Common myeloid progenitor, CD34-positive (primary cell): Measurements from ENCODE around the gene MAP4K4.

Experiments used
- CTCF ChIA-PET: fragments of 350-600 bp; sonication (Branson Sonifier 250); formaldehyde crosslinking; loops from one replicate; lab custom pipeline; 2021; ENCODE audit warnings: antibody characterized with exemption; lab: Charles Lee
- POLR2A ChIA-PET: fragments of 350-600 bp; sonication (Branson Sonifier 250); formaldehyde crosslinking; loops from one replicate; lab custom pipeline; 2021; ENCODE audit warnings: antibody characterized with exemption; lab: Charles Lee
- DNase-seq, 3 donors: peaks; one replicate each; pipeline versions ENCODE4 v3.0.0 to v3.0.0-alpha.2; 2013
- H3K27ac ChIP-seq, 2 experiments: 1 replicate in 1 of 2; 2 replicates in 1 of 2; pipeline ENCODE4 v1.7.0; 2013; ENCODE audit warnings: inconsistent platforms in 2 of 2, low read length in 2 of 2, mild to moderate bottlenecking in 2 of 2, low read depth in 1 of 2, moderate library complexity in 1 of 2; ENCODE audit not compliant: severe bottlenecking in 2 of 2, insufficient read depth in 1 of 2, poor library complexity in 1 of 2
- H3K27me3 ChIP-seq, 5 experiments: replicated peaks in 2 of 5; 1 replicate in 3 of 5; 2 replicates in 2 of 5; pipeline versions ENCODE4 v1.6.1 to v1.7.0; 2013; ENCODE audit warnings: low read length in 4 of 5, mild to moderate bottlenecking in 2 of 5, moderate library complexity in 2 of 5, inconsistent platforms in 1 of 5; ENCODE audit not compliant: insufficient read depth in 5 of 5, control insufficient read depth in 4 of 5
- H3K36me3 ChIP-seq, 4 experiments: 1 replicate in 2 of 4; 2 replicates in 2 of 4; pipeline versions ENCODE4 v1.6.1 to v1.7.0; 2013; ENCODE audit warnings: low read length in 3 of 4, control low read depth in 1 of 4, mild to moderate bottlenecking in 1 of 4; ENCODE audit not compliant: control insufficient read depth in 4 of 4, insufficient read depth in 4 of 4
- H3K4me1 ChIP-seq, 4 experiments: 1 replicate in 3 of 4; 2 replicates in 1 of 4; pipeline versions ENCODE4 v1.6.1 to v1.7.1; 2013; ENCODE audit warnings: low read length in 3 of 4, mild to moderate bottlenecking in 3 of 4, control low read depth in 1 of 4, inconsistent platforms in 1 of 4, moderate library complexity in 1 of 4; ENCODE audit not compliant: control insufficient read depth in 4 of 4, insufficient read depth in 4 of 4; ENCODE audit errors: control extremely low read depth in 1 of 4
- H3K4me3 ChIP-seq, 7 experiments: 1 replicate in 4 of 7; 2 replicates in 3 of 7; pipeline versions ENCODE4 v1.5.1 to v1.7.0; 2013; ENCODE audit warnings: mild to moderate bottlenecking in 7 of 7, low read length in 6 of 7, moderate library complexity in 6 of 7, inconsistent platforms in 2 of 7, low read depth in 2 of 7, control low read depth in 1 of 7; ENCODE audit not compliant: insufficient read depth in 4 of 7, control insufficient read depth in 1 of 7; ENCODE audit errors: extremely low read depth in 1 of 7
- H3K9me3 ChIP-seq, 5 experiments: 1 replicate in 4 of 5; 2 replicates in 1 of 5; pipeline versions ENCODE4 v1.6.1 to v1.7.1; 2013; ENCODE audit warnings: low read length in 4 of 5, mild to moderate bottlenecking in 2 of 5, inconsistent platforms in 1 of 5, low read depth in 1 of 5, moderate library complexity in 1 of 5; ENCODE audit not compliant: control insufficient read depth in 4 of 5, insufficient read depth in 2 of 5; ENCODE audit errors: control extremely low read depth in 1 of 5
- WGBS: methylation state at CpG from one replicate; pipeline ENCODE4 v1.1.5; 2013; ENCODE audit not compliant: insufficient coverage; 5-methylcytosine and 5-hydroxymethylcytosine counted together

Gene MAP4K4

GRCh38 chr2:101728865-101729264, 31.4 kb downstream of the MAP4K4 start:
- Histone ChIP-seq H3K27ac (no peak overlapping the region), H3K4me3 (no peak overlapping the region), H3K4me1 (peaks cover 0 to 9% (median under 1%) of the 10 kb centered on the region in 4 experiments), H3K27me3 (no peaks in the 10 kb centered on the region), H3K9me3 (no peaks in the 10 kb centered on the region), H3K36me3 (peaks cover 0 to 7% (median 0%) of the 10 kb centered on the region in 4 experiments)
- WGBS: no CpG with 5 or more reads among the region's 1 CpG
- no peak for DNase-seq
- POLR2A ChIA-PET: interaction anchor here (1.4 kb wide), 1 partner anchor 10 kb away, joined by 3 read pairs; no protein-coding TSS in a partner anchor
- CTCF ChIA-PET: no interaction called here

DNA sequence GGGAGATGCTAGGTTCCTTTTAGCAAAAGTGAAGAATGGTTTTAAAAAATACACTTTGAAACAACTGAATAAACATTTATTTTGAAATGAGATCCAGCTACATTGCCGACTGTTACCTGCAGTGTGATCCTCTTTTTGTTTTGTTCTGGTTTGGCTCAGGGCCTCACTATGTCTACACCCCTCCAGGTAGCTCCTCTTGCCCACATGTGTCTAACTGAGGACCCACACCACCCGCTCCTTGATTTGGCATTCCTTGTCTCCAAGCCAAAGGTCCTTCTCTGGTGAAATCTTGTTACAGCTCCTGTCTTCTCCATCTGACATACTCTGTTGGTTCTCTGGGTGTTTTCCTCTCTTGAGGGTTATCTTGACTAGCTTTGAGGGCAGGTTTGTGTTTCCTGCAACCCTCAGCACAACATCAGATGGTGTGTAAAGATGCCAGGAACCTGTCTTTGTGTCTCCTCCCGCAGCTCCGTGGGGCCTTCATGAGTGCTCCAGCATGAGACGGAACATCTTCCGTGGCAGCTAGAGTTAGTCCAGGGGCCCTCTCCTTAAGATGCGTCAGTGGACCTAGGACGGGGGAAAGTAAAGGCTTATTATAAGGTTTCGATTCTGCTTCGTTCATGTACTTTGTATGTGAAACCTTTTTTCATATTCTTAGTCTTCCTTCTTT, 32.1 kb downstream of the MAP4K4 start:
- no peak for DNase-seq
- Histone ChIP-seq H3K9me3 (no peaks in the 10 kb centered on the region), H3K27ac (no peak overlapping the region), H3K4me3 (no peak overlapping the region), H3K27me3 (no peaks in the 10 kb centered on the region), H3K4me1 (peaks cover 0 to 9% (median under 1%) of the 10 kb centered on the region in 4 experiments), H3K36me3 (no peaks in the 10 kb centered on the region)
- WGBS: 95% methylated on average over 7 of the region's 10 CpGs
- POLR2A ChIA-PET: interaction anchor here (1.4 kb wide), 1 partner anchor 10 kb away, joined by 3 read pairs; no protein-coding TSS in a partner anchor
- CTCF ChIA-PET: interaction anchor here (1.0 kb wide), 1 partner anchor 38 kb away, joined by 3 read pairs; no protein-coding TSS in a partner anchor

DNA sequence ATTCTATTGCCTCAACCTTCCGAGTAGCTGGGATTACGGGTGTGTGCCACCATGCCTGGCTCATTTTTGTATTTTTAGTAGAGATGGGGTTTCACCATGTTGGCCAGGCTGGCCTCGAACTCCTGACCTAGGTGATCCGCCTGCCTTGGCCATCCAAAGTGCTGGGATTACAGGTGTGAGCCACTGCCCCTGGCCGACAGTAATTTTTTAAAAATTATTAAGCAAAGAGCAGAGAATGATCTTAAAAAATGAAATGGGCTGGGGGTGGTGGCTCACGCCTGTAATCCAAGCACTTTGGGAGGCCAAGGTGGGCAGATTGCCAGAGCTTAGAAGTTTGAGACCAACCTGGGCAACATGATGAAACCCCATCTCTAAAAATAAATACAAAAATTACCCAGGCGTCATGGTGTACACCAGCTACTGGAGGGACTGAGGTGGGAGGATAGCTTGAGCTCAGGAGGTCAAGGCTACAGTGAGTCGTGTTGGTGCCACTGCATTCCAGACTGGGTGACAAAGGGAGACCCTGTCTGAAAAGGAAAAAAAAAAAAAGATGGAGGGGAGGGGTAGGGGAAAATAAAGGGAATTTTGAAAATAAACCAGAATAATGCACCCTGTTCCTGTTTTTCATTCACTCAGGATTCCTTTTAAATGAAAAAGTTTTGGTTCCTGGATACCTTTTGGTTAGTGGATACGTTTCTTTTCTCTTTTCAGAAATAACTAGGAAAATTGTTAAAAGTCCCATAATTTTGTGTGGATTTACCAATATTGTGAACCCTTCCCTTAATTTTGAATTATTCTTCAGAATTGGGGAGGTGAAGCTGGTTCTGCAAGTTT, 33.9 kb downstream of the MAP4K4 start:
- DNase-seq: no peak
- H3K27me3 ChIP-seq: no peaks in the 10 kb centered on the region
- CTCF ChIA-PET: interaction anchor here (0.8 to 1.7 kb wide), 2 partner anchors 10 to 14 kb away, joined by 3 read pairs; no protein-coding TSS in a partner anchor
- no peak overlapping the region for H3K4me3 ChIP-seq
- H3K27ac ChIP-seq: no peak overlapping the region
- WGBS: 78% methylated on average over 6 of the region's 9 CpGs
- H3K4me1 ChIP-seq: peaks cover 0 to 20% (median 2%) of the 10 kb centered on the region in 4 experiments
- POLR2A ChIA-PET: no interaction called here
- no peaks in the 10 kb centered on the region for H3K36me3 ChIP-seq
- H3K9me3 ChIP-seq: no peaks in the 10 kb centered on the region

GRCh38 chr2:101732199-101732598, 34.7 kb downstream of the MAP4K4 start:
- peaks cover 2 to 27% (median 8%) of the 10 kb centered on the region in 4 experiments for H3K4me1 ChIP-seq
- H3K4me3 ChIP-seq: no peak overlapping the region
- no peak for DNase-seq
- H3K9me3 ChIP-seq: no peaks in the 10 kb centered on the region
- 97% methylated on average over 3 of the region's 4 CpGs for WGBS
- H3K27me3 ChIP-seq: no peaks in the 10 kb centered on the region
- ChIA-PET CTCF (interaction anchor here (0.8 kb wide), 1 partner anchor 9 kb away, joined by 3 read pairs; no protein-coding TSS in a partner anchor), POLR2A (no interaction called here)
- no peak overlapping the region for H3K27ac ChIP-seq
- no peaks in the 10 kb centered on the region for H3K36me3 ChIP-seq

- Histone ChIP-seq H3K36me3 (no peaks in the 10 kb centered on the region), H3K4me1 (peaks cover 2 to 27% (median 8%) of the 10 kb centered on the region in 4 experiments), H3K4me3 (no peak overlapping the region), H3K27ac (no peak overlapping the region), H3K27me3 (no peaks in the 10 kb centered on the region), H3K9me3 (no peaks in the 10 kb centered on the region)
- POLR2A ChIA-PET: no interaction called here
- no peak for DNase-seq
- WGBS: 100% methylated on average over 6 of the region's 14 CpGs
- CTCF ChIA-PET: no interaction called here
Measured at GRCh38 chr2:101732773-101733256, 35.3 kb downstream of the MAP4K4 start.

DNA sequence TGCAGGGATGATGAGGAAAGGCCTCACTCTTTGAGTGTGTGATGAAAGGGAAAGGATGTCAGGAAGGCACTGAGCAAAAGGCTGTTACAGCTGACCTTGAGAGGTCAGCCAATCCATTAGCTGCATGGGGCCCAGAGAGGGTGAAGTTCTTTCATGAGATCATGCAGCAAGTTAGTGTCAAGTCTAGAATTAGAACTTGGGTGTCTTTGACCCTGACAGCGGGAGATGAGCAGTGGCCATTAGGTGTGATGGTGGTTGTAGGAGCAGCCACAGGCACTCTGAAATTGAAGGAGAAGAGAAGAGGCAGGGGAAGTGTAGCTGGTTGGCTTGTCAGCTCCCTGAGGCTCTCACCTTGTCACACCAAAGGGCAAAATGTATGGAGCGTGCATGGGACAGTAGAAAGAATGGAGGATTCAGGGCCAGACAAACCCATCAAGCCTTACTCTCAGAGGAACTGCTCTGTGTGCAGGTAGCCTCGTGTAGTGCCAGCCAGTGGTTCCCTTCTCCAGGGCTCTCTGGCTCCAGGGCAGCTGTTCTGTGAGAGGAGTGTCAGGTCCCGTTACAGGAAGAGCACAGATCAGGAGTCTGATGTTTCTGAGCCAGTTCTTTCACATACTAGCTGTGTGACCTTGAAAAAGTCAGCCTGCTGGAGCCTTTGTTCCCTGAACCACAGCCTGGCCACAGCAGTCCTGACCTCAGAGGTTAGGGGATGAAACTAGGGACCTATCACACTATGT, 35.9 kb downstream of the MAP4K4 start:
- H3K9me3 ChIP-seq: no peaks in the 10 kb centered on the region
- H3K4me1 ChIP-seq: peaks cover 2 to 27% (median 8%) of the 10 kb centered on the region in 4 experiments
- WGBS: 93% methylated on average over 3 of the region's 4 CpGs
- no peak overlapping the region for H3K27ac ChIP-seq
- ChIA-PET POLR2A (no interaction called here), CTCF (interaction anchor here (0.8 to 1.2 kb wide), 3 partner anchors 12 to 98 kb away, joined by 3 to 5 read pairs (median 3); no protein-coding TSS in a partner anchor)
- DNase-seq: no peak
- no peak overlapping the region for H3K4me3 ChIP-seq
- H3K27me3 ChIP-seq: no peaks in the 10 kb centered on the region
- H3K36me3 ChIP-seq: no peaks in the 10 kb centered on the region
